Astrocyte (in vitro differentiated cells and primary cell): ENCODE results near the gene SEMA3F. TPM values are rescaled to one million over a fixed set of nuclear protein-coding genes. Genes with fewer than 3 reads are reported as not detected.

Experiments
- DNase-seq: peaks from one replicate; pipeline ENCODE4 v3.0.0-alpha.2; 2010; ENCODE audit warnings: low read depth
- FAIRE-seq: peaks from 2 replicates; lab custom pipeline; 2011; peaks lifted over from hg19 to GRCh38; lab: Jason Lieb, UNC
- H2AFZ ChIP-seq: 2 replicates; pipeline ENCODE4 v1.6.0; 2012; ENCODE audit warnings: low read depth, low read length, inconsistent platforms
- H3K27ac ChIP-seq: 2 replicates; pipeline ENCODE4 v1.5.1; 2011; ENCODE audit warnings: low read depth, low read length, inconsistent platforms
- H3K27me3 ChIP-seq: 2 replicates; pipeline ENCODE4 v1.6.0; 2011; ENCODE audit warnings: low read length, inconsistent platforms; ENCODE audit not compliant: insufficient read depth
- H3K36me3 ChIP-seq: 2 replicates; pipeline ENCODE4 v1.5.1; 2011; ENCODE audit warnings: low read length, inconsistent platforms; ENCODE audit not compliant: insufficient read depth
- H3K4me1 ChIP-seq: 2 replicates; pipeline ENCODE4 v1.5.1; 2011; ENCODE audit warnings: low read length, inconsistent platforms; ENCODE audit not compliant: insufficient read depth
- H3K4me2 ChIP-seq: 2 replicates; pipeline ENCODE4 v1.6.0; 2012; ENCODE audit warnings: low read length, inconsistent platforms
- H3K4me3 ChIP-seq: 2 replicates; pipeline ENCODE4 v1.5.1; 2011; ENCODE audit warnings: low read depth, mild to moderate bottlenecking, low read length, inconsistent platforms; ENCODE audit not compliant: insufficient read depth
- H3K79me2 ChIP-seq: 2 replicates; pipeline ENCODE4 v1.6.0; 2012; ENCODE audit warnings: mild to moderate bottlenecking, low read length, inconsistent platforms; ENCODE audit not compliant: insufficient read depth
- H3K9ac ChIP-seq: 2 replicates; pipeline ENCODE4 v1.6.0; 2012; ENCODE audit warnings: mild to moderate bottlenecking, low read length, inconsistent platforms
- H3K9me3 ChIP-seq: 2 replicates; pipeline ENCODE4 v1.5.1; 2012; ENCODE audit warnings: low read depth, mild to moderate bottlenecking, low read length, inconsistent platforms; ENCODE audit not compliant: insufficient read depth
- H4K20me1 ChIP-seq: 2 replicates; pipeline ENCODE4 v1.6.0; 2012; ENCODE audit warnings: low read length, inconsistent platforms; ENCODE audit not compliant: insufficient read depth
- H3K27ac Mint-ChIP-seq: one replicate; pipeline ENCODE4 v1.8.0; 2021; ENCODE audit warnings: mild to moderate bottlenecking, mixed read lengths; ENCODE audit not compliant: unreplicated experiment
- H3K27me3 Mint-ChIP-seq: one replicate; pipeline ENCODE4 v1.8.0; 2021; ENCODE audit warnings: low read depth, mixed read lengths; ENCODE audit not compliant: unreplicated experiment
- H3K36me3 Mint-ChIP-seq: one replicate; pipeline ENCODE4 v1.8.0; 2021; ENCODE audit warnings: low read depth, mixed read lengths; ENCODE audit not compliant: unreplicated experiment
- H3K4me1 Mint-ChIP-seq: one replicate; pipeline ENCODE4 v1.8.0; 2021; ENCODE audit warnings: low read depth, mixed read lengths; ENCODE audit not compliant: unreplicated experiment
- H3K4me3 Mint-ChIP-seq: one replicate; pipeline ENCODE4 v1.8.0; 2021; ENCODE audit warnings: mild to moderate bottlenecking, moderate library complexity, mixed read lengths; ENCODE audit not compliant: unreplicated experiment
- H3K9me3 Mint-ChIP-seq: one replicate; pipeline ENCODE4 v1.8.0; 2021; ENCODE audit warnings: mild to moderate bottlenecking, mixed read lengths; ENCODE audit not compliant: unreplicated experiment
- CTCF ChIP-seq: IDR thresholded peaks from 2 replicates; pipeline ENCODE4 v1.5.1; 2011; ENCODE audit warnings: low read depth, mild to moderate bottlenecking, inconsistent platforms, low read length, moderate library complexity; ENCODE audit not compliant: insufficient read depth
- EZH2 ChIP-seq: IDR thresholded peaks from 2 replicates; pipeline ENCODE4 v1.6.1; 2012; ENCODE audit warnings: mild to moderate bottlenecking, low read length, inconsistent platforms; ENCODE audit not compliant: insufficient read depth
- total RNA-seq: library from RNA; stranded (reverse); gene quantifications from 2 replicates; pipeline ENCODE4 v1.2.1, GENCODE V29; 2021

SEMA3F gene
- total RNA-seq, 1 donor from 2014 or later = 6.6 TPM

- Histone ChIP-seq H3K27me3 (no peaks in the 10 kb centered on the region), H3K9ac (no peak overlapping the region), H3K36me3 (no peaks in the 10 kb centered on the region), H4K20me1 (peaks cover 25% of the 10 kb centered on the region), H3K4me3 (no peak overlapping the region), H3K9me3 (no peaks in the 10 kb centered on the region), H3K27ac (no peak overlapping the region), H3K4me1 (peaks cover 7% of the 10 kb centered on the region), H3K79me2 (no peaks in the 10 kb centered on the region), H3K4me2 (peak overlapping the region; percentile 31), H2AFZ (no peak overlapping the region)
- TF ChIP-seq CTCF (no peak), EZH2 (no peak)
- DNase-seq = no peak
- H3K27ac Mint-ChIP-seq = no peak overlapping the region
- peaks cover 4% of the 10 kb centered on the region for H3K27me3 Mint-ChIP-seq
- FAIRE-seq = no peak
- no peaks in the 10 kb centered on the region for H3K9me3 Mint-ChIP-seq
- H3K36me3 Mint-ChIP-seq = peaks cover 4% of the 10 kb centered on the region
- H3K4me1 Mint-ChIP-seq = peaks cover 7% of the 10 kb centered on the region
- no peak overlapping the region for H3K4me3 Mint-ChIP-seq
Observed at GRCh38 chr3:50125541-50126286, 29.4 kb upstream of the SEMA3F start.

GRCh38 chr3:50126287-50127211 lies 28.6 kb upstream of the SEMA3F start:
- Histone ChIP-seq H3K27ac (no peak overlapping the region), H3K27me3 (no peaks in the 10 kb centered on the region), H3K4me1 (peaks cover 7% of the 10 kb centered on the region), H4K20me1 (peaks cover 16% of the 10 kb centered on the region), H3K9me3 (no peaks in the 10 kb centered on the region), H3K36me3 (no peaks in the 10 kb centered on the region), H3K9ac (no peak overlapping the region), H2AFZ (no peak overlapping the region), H3K79me2 (no peaks in the 10 kb centered on the region), H3K4me3 (no peak overlapping the region), H3K4me2 (peak overlapping the region; percentile 31)
- peak; percentile 23 for DNase-seq
- no peak overlapping the region for H3K4me3 Mint-ChIP-seq
- TF ChIP-seq EZH2 = no peak
- TF ChIP-seq CTCF = no peak
- peaks cover 7% of the 10 kb centered on the region for H3K4me1 Mint-ChIP-seq
- no peak for FAIRE-seq
- no peak overlapping the region for H3K27ac Mint-ChIP-seq
- peaks cover 2% of the 10 kb centered on the region for H3K36me3 Mint-ChIP-seq
- H3K27me3 Mint-ChIP-seq = peaks cover 9% of the 10 kb centered on the region
- H3K9me3 Mint-ChIP-seq = no peaks in the 10 kb centered on the region
